ENCODE results near the gene PRDX5.
"Not testable (repeated sequence)": the region's sequence is repeated elsewhere in the genome, so short reads cannot be mapped to it uniquely, and the experiment has no call there.

Gene PRDX5

DNA sequence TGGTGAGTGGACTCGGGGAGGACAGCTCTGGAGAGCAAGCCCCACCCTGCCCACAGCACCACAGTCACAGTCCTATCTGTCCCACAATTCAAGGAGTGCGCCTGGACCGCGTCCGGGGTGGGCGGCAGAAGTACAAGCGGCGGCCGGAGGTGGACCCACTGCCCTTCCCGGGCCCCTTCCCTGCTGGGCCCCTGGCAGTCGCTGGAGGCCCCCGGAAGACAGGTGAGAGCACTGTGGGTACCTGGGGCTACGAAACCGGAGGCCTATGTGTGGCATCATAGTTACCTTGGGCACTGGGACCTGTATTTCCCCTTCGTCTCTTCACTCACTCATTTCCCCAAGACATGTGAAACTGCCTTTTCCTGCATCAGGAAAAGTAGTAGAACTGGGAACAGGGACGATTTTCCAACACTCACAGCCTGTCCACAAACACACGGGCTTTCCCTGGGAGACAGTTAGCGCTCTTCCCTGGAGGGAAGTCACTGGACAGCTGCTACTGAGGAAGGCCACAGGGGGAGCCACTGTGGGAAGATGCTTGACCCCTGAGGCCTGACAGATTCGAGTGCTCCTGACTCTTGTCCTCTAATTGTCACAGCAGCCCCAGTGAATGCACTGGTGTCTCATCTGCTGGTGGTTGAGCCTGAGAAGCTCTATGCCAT is 3.6 kb upstream of the PRDX5 start:
- Histone ChIP-seq H3K4me2 (ENCODE audit: low read length) (peak overlapping the region; percentile 73), H3K27me3 (ENCODE audit: control insufficient read depth, insufficient read depth, low read length) (no peaks in the 10 kb centered on the region), H3K4me1 (ENCODE audit: control insufficient read depth, insufficient read depth, low read length) (peaks cover 21% of the 10 kb centered on the region), H3K9ac (ENCODE audit: low read depth, low read length) (peak overlapping the region; percentile 67), H3K9me3 (replicated peaks; ENCODE audit: low read length) (no peaks in the 10 kb centered on the region), H3K4me3 (ENCODE audit: low read length) (peak overlapping the region; percentile 59), H3K36me3 (ENCODE audit: insufficient read depth, low read length) (peaks cover 17% of the 10 kb centered on the region)

- H3K36me3 ChIP-seq (ENCODE audit: insufficient read depth, low read length), result peaks cover 17% of the 10 kb centered on the region
- peaks cover 27% of the 10 kb centered on the region for H3K4me1 ChIP-seq (ENCODE audit: control insufficient read depth, insufficient read depth, low read length)
- no peak overlapping the region for H3K9ac ChIP-seq (ENCODE audit: low read depth, low read length)
- no peaks in the 10 kb centered on the region for H3K9me3 ChIP-seq (replicated peaks; ENCODE audit: low read length)
- H3K4me3 ChIP-seq (ENCODE audit: low read length), result no peak overlapping the region
- H3K4me2 ChIP-seq (ENCODE audit: low read length), result no peak overlapping the region
- H3K27me3 ChIP-seq (ENCODE audit: control insufficient read depth, insufficient read depth, low read length), result no peaks in the 10 kb centered on the region
Measured at GRCh38 chr11:64314805-64315561, 2.9 kb upstream of the PRDX5 start.

GRCh38 chr11:64315667-64316526 is 2.0 kb upstream of the PRDX5 start:
- H3K9me3 ChIP-seq (replicated peaks; ENCODE audit: low read length); H3K27me3 ChIP-seq (ENCODE audit: control insufficient read depth, insufficient read depth, low read length); H3K4me3 ChIP-seq (ENCODE audit: low read length): not testable (repeated sequence)
- Histone ChIP-seq H3K9ac (ENCODE audit: low read depth, low read length) (peak overlapping the region; percentile 97), H3K4me1 (ENCODE audit: control insufficient read depth, insufficient read depth, low read length) (peaks cover 27% of the 10 kb centered on the region), H3K36me3 (ENCODE audit: insufficient read depth, low read length) (peaks cover 24% of the 10 kb centered on the region), H3K4me2 (ENCODE audit: low read length) (peak overlapping the region; percentile 100)

DNA sequence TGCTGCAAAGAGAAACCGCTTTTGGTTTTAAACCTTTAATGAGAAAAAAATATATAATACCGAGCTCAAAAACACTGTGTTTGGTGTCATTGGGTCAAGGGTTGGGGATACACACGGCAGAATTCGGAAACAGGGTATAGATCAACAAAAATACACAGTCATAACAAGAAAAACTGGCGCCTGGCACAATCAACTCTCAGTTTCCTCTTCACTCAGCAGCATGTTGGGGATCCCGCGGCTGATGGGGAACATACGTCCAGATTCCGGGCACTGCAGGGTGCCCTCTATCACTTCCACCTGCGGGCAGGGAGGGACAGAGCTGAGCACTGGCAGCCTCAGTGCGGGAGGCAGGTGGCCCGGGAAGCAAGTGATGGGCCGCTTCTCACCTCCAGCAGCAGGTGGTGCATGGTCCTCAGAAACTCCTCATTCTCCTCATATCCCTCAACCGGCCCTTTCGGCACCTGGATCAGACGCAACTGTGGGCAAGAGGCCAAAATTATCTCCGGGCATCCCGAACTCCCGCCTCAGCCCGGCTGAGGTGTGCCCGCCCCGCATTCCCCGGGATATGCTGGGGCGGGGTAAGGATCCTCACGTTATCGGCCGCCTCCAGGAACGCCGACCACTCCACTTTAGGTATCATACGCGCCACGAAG is 1.1 kb upstream of the PRDX5 start:
- Histone ChIP-seq H3K9me3 (replicated peaks; ENCODE audit: low read length) (no peaks in the 10 kb centered on the region), H3K9ac (ENCODE audit: low read depth, low read length) (peak overlapping the region; percentile 97), H3K4me3 (ENCODE audit: low read length) (peak overlapping the region; percentile 82), H3K36me3 (ENCODE audit: insufficient read depth, low read length) (peaks cover 32% of the 10 kb centered on the region), H3K27me3 (ENCODE audit: control insufficient read depth, insufficient read depth, low read length) (no peaks in the 10 kb centered on the region), H3K4me1 (ENCODE audit: control insufficient read depth, insufficient read depth, low read length) (peaks cover 27% of the 10 kb centered on the region), H3K4me2 (ENCODE audit: low read length) (peak overlapping the region; percentile 100)

GRCh38 chr11:64317325-64317960 is 478 bp upstream of the PRDX5 start, which contains the start of gene TRMT112:
Gene TRMT112, minus strand, starts transcription at chr11:64317559. Its CDS starts 33 bp downstream, at chr11:64317526.
- Histone ChIP-seq H3K9me3 (replicated peaks; ENCODE audit: low read length) (no peaks in the 10 kb centered on the region), H3K4me3 (ENCODE audit: low read length) (peak within 1 kb of the TSS; percentile 82), H3K4me2 (ENCODE audit: low read length) (peak within 1 kb of the TSS; percentile 100), H3K4me1 (ENCODE audit: control insufficient read depth, insufficient read depth, low read length) (peaks cover 27% of the 10 kb centered on the region), H3K9ac (ENCODE audit: low read depth, low read length) (peak within 1 kb of the TSS; percentile 97), H3K36me3 (ENCODE audit: insufficient read depth, low read length) (peaks cover 35% of the 10 kb centered on the region), H3K27me3 (ENCODE audit: control insufficient read depth, insufficient read depth, low read length) (no peaks in the 10 kb centered on the region)

DNA sequence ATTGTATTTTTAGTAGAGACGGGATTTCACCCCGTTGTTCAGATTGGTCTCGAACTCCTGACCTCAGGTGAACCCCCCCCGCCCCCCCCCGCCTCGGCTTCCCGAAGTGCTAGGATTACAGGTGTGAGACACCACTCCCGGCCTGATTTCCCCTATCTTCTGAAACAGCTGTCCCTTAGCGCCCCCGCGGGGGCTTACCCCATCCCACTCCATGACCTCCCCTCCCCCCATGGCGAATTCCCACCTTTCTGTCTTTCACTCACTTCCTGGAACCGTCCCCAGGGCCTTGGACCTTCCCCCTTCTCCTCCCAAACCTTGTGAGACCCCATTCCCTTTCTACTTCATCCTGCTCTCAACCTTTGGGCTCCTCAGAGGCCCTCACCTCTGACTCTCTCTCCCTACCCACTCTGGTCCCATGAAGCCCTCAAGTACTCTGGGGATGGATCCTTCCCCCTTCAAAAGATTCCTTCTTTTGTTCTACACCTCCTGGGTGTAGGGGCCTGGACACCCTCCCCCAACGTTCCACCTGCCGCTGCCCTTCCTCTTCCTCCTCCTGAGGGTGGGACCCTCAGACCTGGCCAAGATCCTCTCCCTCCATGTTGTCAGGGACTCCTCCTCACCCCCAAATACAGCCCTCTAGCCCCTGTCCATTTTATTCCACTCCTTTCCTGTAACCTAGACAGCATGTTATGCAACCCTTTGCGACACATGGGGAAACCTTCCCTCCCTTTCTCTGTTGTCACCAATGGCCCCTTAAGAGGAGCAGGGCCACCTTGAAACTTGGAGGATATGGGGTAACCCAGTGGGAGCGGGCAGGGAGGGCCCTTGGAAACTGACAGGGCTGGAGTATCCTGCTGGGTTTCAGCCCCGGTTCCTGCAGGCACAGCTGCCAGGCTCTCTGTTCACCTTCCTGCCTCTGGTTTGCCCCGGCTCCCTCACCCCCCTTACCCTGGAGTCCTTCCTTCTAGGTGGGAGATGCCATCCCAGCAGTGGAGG is 1.1 kb downstream of the PRDX5 start:
- peaks cover 40% of the 10 kb centered on the region for H3K36me3 ChIP-seq (ENCODE audit: insufficient read depth, low read length)
- H3K4me1 ChIP-seq (ENCODE audit: control insufficient read depth, insufficient read depth, low read length), result peaks cover 14% of the 10 kb centered on the region
- peak overlapping the region; percentile 97 for H3K9ac ChIP-seq (ENCODE audit: low read depth, low read length)
- no peaks in the 10 kb centered on the region for H3K27me3 ChIP-seq (ENCODE audit: control insufficient read depth, insufficient read depth, low read length)
- H3K9me3 ChIP-seq (replicated peaks; ENCODE audit: low read length), result no peaks in the 10 kb centered on the region
- peak overlapping the region; percentile 82 for H3K4me3 ChIP-seq (ENCODE audit: low read length)
- peak overlapping the region; percentile 100 for H3K4me2 ChIP-seq (ENCODE audit: low read length)

- Histone ChIP-seq H3K27me3 (ENCODE audit: control insufficient read depth, insufficient read depth, low read length) (no peaks in the 10 kb centered on the region), H3K9me3 (replicated peaks; ENCODE audit: low read length) (no peaks in the 10 kb centered on the region), H3K4me2 (ENCODE audit: low read length) (no peak overlapping the region), H3K36me3 (ENCODE audit: insufficient read depth, low read length) (peaks cover 26% of the 10 kb centered on the region), H3K9ac (ENCODE audit: low read depth, low read length) (no peak overlapping the region), H3K4me1 (ENCODE audit: control insufficient read depth, insufficient read depth, low read length) (peaks cover 11% of the 10 kb centered on the region), H3K4me3 (ENCODE audit: low read length) (no peak overlapping the region)
Measured at GRCh38 chr11:64320556-64320955, 2.6 kb downstream of the PRDX5 start.

DNA sequence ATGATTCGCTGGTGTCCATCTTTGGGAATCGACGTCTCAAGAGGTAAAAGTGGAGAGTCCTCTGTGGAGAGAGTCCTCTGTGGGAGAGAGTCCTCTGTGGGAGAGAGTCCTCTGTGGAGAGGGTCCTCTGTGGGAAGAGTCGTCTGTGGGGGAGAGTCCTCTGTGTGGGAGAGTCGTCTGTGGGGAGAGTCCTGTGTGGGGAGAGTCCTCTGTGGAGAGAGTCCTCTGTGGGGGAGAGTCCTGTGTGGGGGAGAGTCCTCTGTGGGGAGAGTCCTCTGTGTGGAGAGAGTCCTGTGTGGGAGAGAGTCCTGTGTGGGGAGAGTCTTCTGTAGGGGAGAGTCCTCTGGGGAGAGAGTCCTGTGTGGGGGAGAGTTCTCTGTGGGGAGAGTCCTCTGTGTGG is 3.1 kb downstream of the PRDX5 start:
- Histone ChIP-seq H3K9me3 (replicated peaks; ENCODE audit: low read length) (no peaks in the 10 kb centered on the region), H3K27me3 (ENCODE audit: control insufficient read depth, insufficient read depth, low read length) (no peaks in the 10 kb centered on the region), H3K4me3 (ENCODE audit: low read length) (no peak overlapping the region), H3K4me2 (ENCODE audit: low read length) (no peak overlapping the region), H3K36me3 (ENCODE audit: insufficient read depth, low read length) (peaks cover 25% of the 10 kb centered on the region), H3K4me1 (ENCODE audit: control insufficient read depth, insufficient read depth, low read length) (peaks cover 11% of the 10 kb centered on the region), H3K9ac (ENCODE audit: low read depth, low read length) (no peak overlapping the region)

DNA sequence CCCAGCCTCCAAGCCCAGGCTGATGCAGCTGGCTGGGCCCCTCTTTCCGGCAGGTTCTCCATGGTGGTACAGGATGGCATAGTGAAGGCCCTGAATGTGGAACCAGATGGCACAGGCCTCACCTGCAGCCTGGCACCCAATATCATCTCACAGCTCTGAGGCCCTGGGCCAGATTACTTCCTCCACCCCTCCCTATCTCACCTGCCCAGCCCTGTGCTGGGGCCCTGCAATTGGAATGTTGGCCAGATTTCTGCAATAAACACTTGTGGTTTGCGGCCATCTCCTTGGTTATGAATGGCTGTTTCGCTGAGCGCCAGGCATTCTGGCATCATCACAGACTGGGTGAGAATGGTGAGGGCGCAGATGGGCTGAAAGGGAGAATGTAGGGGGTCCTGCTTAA is 3.6 kb downstream of the PRDX5 start:
- Histone ChIP-seq H3K4me3 (ENCODE audit: low read length) (no peak overlapping the region), H3K36me3 (ENCODE audit: insufficient read depth, low read length) (peaks cover 24% of the 10 kb centered on the region), H3K27me3 (ENCODE audit: control insufficient read depth, insufficient read depth, low read length) (no peaks in the 10 kb centered on the region), H3K9me3 (replicated peaks; ENCODE audit: low read length) (no peaks in the 10 kb centered on the region), H3K9ac (ENCODE audit: low read depth, low read length) (no peak overlapping the region), H3K4me2 (ENCODE audit: low read length) (no peak overlapping the region), H3K4me1 (ENCODE audit: control insufficient read depth, insufficient read depth, low read length) (peaks cover 11% of the 10 kb centered on the region)

GRCh38 chr11:64322925-64323260 is 5.0 kb downstream of the PRDX5 start:
- peaks cover 3% of the 10 kb centered on the region for H3K27me3 ChIP-seq (ENCODE audit: control insufficient read depth, insufficient read depth, low read length)
- peaks cover 11% of the 10 kb centered on the region for H3K4me1 ChIP-seq (ENCODE audit: control insufficient read depth, insufficient read depth, low read length)
- no peak overlapping the region for H3K9ac ChIP-seq (ENCODE audit: low read depth, low read length)
- H3K4me2 ChIP-seq (ENCODE audit: low read length), result no peak overlapping the region
- H3K4me3 ChIP-seq (ENCODE audit: low read length), result no peak overlapping the region
- H3K36me3 ChIP-seq (ENCODE audit: insufficient read depth, low read length), result peaks cover 23% of the 10 kb centered on the region
- no peaks in the 10 kb centered on the region for H3K9me3 ChIP-seq (replicated peaks; ENCODE audit: low read length)
